ENCODE data around the gene SYMPK. TPM values are rescaled to one million over a fixed set of nuclear protein-coding genes. Genes with fewer than 3 reads are reported as not detected.

Gene SYMPK
- total and polyA plus RNA-seq, 2 experiments from 2014 or later = 66.6 to 78.7 TPM

DNA sequence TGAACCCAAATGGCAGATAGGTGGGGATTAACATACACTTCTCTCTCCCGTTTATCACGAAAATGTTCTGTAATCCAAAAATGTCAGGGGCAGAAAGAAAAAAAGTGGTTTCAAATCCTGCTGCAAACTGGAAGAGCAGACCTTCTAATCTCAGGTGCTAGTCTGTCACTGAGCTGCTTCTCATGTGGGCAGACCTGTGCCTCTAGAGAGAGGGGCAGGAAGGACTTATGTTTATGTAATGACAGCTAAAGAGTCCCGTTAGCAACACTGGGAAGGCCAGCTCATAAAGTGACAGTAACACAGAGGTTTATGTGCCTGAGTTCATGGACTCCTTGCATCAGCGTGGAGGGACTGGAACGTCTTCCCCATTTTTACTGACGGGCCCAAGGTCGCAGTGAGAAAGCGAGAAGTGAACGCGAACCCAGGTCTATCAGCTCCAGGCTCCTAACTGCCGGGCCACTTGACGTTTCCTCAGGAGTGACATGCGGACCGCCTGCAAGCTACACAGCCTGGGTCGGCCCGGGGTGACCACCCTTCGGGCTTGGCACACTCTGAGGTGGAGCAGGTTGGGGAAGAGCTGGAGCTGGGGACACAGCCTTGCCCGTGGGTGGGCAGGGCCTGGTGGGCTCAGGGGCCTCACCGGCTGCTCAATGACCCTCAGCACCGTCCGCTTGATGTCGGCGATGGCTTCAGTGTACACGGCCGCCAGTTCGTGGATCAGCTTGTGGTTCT, 38.2 kb downstream of the SYMPK start:
- H3K36me3 ChIP-seq = peaks cover 33% of the 10 kb centered on the region

DNA sequence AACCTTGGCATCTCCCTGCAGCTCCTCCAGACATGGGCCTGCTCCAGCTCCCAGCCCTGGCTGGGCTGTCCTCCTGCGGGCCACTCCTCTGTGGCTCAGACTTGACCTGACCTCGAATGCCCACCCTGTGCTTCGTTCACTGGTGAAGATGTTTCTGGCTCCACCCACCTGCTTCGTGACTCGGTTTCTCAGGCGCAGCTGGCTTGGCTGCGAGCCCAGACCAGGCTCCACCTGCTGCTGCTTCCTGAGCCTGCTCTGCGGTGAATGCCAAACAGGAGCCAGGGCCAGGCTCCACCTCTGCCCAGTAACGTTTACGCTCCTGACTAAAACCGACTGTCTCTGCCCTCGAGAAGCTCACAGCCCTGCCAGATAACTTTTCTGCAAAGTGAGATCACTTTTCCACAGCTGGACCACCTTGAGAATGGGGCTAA, 38.9 kb downstream of the SYMPK start:
- Histone ChIP-seq H3K9me3 (ENCODE audit: low read depth) (no peaks in the 10 kb centered on the region), H3K36me3 (peaks cover 26% of the 10 kb centered on the region), H3K27me3 (no peaks in the 10 kb centered on the region), H3K27ac (no peak overlapping the region), H3K4me3 (no peak overlapping the region), H3K4me1 (ENCODE audit: low read depth) (no peaks in the 10 kb centered on the region)
- no peak for TF ChIP-seq CTCF (IDR thresholded peaks at IDR 0.05; ENCODE audit: low read depth, low read length)
- DNase-seq (ENCODE audit: low read depth in 1 of 2, low spot score in 1 of 2) = no peak

More for the DNA sequence above, 38.2 kb downstream of the SYMPK start:
- H3K4me3 ChIP-seq = no peak overlapping the region
- no peaks in the 10 kb centered on the region for H3K27me3 ChIP-seq
- no peaks in the 10 kb centered on the region for H3K4me1 ChIP-seq (ENCODE audit: low read depth)
- H3K9me3 ChIP-seq (ENCODE audit: low read depth) = no peaks in the 10 kb centered on the region
- DNase-seq (ENCODE audit: low read depth in 1 of 2, low spot score in 1 of 2) = peak in 1 of 2 donors; percentile 47
- peak overlapping the region; percentile 24 for H3K27ac ChIP-seq
- no peak for TF ChIP-seq CTCF (IDR thresholded peaks at IDR 0.05; ENCODE audit: low read depth, low read length)

GRCh38 chr19:45823182-45823581, 39.8 kb downstream of the SYMPK start:
- Histone ChIP-seq H3K27ac (no peak overlapping the region), H3K9me3 (ENCODE audit: low read depth) (no peaks in the 10 kb centered on the region), H3K4me3 (no peak overlapping the region), H3K36me3 (peaks cover 20% of the 10 kb centered on the region), H3K4me1 (ENCODE audit: low read depth) (no peaks in the 10 kb centered on the region), H3K27me3 (no peaks in the 10 kb centered on the region)
- DNase-seq (ENCODE audit: low read depth in 1 of 2, low spot score in 1 of 2) = no peak
- TF ChIP-seq CTCF (IDR thresholded peaks at IDR 0.05; ENCODE audit: low read depth, low read length) = no peak

DNA sequence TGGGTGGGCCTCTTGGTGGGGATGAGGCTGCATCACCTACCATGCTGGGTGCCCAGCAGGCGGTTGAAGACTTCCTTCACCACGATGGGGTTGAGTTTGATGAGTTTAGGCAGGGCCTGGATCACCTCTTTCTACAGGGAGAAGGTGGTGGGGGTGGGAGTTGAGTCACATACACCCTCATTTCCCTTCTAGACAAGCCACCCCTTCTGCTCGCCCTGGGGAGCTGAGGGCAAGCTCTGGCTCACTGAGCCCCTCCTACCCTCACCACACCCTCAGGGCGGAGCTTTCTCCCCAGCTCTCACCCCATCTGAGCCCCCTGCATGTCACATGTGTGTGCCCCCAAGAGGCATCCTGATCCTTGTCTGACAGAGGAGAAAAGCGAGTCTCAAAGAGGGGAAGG, 40.2 kb downstream of the SYMPK start:
- Histone ChIP-seq H3K27me3 (no peaks in the 10 kb centered on the region), H3K9me3 (ENCODE audit: low read depth) (no peaks in the 10 kb centered on the region), H3K27ac (no peak overlapping the region), H3K4me1 (ENCODE audit: low read depth) (peaks cover 2% of the 10 kb centered on the region), H3K36me3 (peaks cover 16% of the 10 kb centered on the region), H3K4me3 (no peak overlapping the region)
- TF ChIP-seq CTCF (IDR thresholded peaks at IDR 0.05; ENCODE audit: low read depth, low read length) = no peak
- no peak for DNase-seq (ENCODE audit: low read depth in 1 of 2, low spot score in 1 of 2)

- H3K36me3 ChIP-seq = peaks cover 11% of the 10 kb centered on the region
- no peak for TF ChIP-seq CTCF (IDR thresholded peaks at IDR 0.05; ENCODE audit: low read depth, low read length)
- no peak for DNase-seq (ENCODE audit: low read depth in 1 of 2, low spot score in 1 of 2)
- H3K4me3 ChIP-seq = no peak overlapping the region
- H3K27ac ChIP-seq = no peak overlapping the region
- no peaks in the 10 kb centered on the region for H3K27me3 ChIP-seq
- no peaks in the 10 kb centered on the region for H3K9me3 ChIP-seq (ENCODE audit: low read depth)
- H3K4me1 ChIP-seq (ENCODE audit: low read depth) = peaks cover 9% of the 10 kb centered on the region
These were observed 41.4 kb downstream of the SYMPK start for GRCh38 chr19:45821570-45821969.

Measured in cardiac muscle cell (in vitro differentiated cells and primary cell).